ENCODE data around the gene ABCA4.
A peak's percentile ranks its signal among the peaks of the same experiment; 100 is the strongest.

The ABCA4 gene

DNA sequence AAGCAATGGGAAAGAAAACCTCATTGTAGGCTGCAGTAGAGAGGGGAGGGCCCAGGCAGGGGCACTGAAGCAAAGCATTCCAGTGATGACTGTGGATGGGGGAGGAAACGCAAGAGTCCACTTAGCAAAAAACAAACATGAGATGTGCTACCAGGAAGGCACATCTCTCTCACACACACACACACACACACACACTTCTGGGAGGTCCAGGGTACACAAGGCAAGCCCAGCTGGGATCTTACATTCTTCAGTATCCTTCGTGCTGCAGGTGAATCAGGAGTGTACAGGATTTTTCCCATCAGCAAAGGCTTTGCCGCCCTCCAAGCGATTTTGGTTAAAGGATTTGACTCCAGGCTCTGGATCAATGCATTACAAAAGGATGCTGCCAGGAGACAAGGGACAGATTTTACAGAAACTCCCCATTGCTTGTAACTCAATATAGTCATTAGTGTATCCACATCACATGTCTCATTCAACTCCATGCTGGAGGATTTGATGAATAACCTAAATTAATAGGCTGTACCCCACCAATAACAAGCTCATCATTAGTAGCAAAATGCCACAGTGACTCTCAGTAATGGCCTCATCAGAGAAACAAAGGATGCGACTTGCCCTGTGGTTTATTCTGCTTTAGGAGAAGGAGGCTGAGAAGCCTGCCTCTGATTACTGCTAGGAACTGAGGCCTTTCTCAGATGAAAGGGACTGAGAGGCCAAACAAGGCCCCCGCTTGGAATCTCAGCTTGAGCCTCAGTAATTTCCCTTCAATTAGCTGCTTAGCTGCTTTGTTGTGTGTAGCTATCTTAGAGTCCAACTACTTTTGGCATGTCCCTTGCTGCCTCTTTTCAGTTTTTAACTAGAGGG, 41.6 kb downstream of the ABCA4 start:
- no peak for DNase-seq

DNA sequence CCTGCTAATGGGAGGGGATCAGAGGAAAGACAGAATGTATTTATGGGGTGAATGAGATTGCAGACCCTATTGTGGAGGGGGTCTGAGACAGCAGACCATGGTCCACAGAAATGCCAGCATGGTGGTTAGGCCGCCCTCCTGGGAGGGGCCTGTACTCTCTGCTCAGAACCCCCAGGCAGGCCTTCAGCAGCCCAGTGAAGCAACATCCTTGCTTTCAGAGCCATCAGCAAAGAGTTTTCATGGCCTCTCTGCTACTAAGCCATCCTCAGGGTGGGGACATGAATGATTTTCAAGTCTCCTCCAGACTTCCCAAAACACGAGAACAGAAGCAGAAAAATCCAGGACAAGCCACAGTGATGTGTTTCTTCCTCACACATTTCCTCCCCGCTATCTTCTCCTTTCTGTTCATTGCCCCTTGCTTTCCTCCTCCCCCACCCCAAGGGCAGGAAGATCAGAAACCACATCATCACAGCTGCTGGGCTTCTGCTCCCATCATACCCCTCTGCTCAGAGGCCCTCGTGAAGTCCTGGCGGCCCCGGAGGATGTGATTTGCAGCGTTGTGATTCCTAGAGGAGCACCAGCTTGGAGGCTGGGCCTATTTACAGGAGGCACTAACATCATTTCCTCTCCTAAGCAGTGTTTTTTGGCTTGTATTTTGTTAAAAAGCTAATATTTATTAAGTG, 48.0 kb downstream of the ABCA4 start:
- peak; percentile 43 for DNase-seq

DNA sequence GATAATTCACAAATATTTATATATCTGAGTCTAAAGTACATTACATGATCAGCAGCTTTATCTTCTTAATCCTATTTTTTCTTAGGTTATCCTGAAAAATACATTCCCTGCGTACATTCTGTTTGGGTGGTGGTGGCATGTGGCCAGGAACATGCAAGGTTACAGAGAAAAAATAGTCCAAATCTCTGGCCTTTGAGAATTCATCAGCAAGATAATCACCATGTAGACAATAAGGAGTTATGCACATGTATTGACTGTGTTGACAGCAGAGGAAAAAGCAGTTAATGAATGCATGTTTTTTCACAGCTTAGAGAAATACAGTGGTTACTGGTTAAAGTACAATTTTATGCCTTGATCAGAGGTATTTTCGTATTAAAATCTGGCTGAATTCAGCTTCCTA, 49.0 kb downstream of the ABCA4 start:
- DNase-seq, result no peak

DNA sequence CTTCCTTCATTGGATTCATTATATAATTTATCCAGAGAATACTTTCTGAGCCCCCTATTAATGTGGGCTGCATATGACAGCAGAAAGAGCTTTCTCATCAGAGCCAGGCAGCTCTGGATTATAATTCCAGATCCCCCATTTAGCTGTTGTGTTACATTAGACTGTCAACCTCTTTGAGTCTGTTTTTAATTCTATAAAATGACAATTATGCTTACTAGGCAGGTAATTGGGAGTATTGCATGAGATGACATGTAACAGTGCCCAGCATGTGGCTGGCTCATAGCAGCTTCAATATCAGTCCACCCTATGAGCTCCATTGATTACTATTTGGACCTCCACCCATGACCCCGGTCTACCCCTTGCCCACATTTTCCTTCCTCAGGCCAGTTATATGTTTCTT, 49.6 kb downstream of the ABCA4 start:
- DNase-seq, result no peak

GRCh38 chr1:94070865-94071264, 50.1 kb downstream of the ABCA4 start:
- DNase-seq, result no peak

DNA sequence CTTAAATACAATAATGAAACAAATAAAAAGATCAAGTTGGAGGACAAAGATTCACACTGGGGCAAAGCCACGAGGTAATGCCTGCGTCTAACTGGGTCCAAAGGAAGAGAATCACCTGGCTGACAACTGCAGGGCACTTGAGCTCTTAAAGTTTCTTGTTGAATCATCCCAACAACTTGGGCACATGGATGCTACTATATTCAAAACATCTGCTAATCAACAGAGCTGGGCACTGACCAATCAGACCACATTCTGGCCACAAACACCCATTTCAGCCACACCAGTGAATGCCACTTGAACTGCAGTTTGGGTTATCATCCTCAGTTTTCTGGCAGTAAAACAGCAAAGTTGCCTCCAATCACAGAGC, 51.0 kb downstream of the ABCA4 start:
- no peak for DNase-seq

DNA sequence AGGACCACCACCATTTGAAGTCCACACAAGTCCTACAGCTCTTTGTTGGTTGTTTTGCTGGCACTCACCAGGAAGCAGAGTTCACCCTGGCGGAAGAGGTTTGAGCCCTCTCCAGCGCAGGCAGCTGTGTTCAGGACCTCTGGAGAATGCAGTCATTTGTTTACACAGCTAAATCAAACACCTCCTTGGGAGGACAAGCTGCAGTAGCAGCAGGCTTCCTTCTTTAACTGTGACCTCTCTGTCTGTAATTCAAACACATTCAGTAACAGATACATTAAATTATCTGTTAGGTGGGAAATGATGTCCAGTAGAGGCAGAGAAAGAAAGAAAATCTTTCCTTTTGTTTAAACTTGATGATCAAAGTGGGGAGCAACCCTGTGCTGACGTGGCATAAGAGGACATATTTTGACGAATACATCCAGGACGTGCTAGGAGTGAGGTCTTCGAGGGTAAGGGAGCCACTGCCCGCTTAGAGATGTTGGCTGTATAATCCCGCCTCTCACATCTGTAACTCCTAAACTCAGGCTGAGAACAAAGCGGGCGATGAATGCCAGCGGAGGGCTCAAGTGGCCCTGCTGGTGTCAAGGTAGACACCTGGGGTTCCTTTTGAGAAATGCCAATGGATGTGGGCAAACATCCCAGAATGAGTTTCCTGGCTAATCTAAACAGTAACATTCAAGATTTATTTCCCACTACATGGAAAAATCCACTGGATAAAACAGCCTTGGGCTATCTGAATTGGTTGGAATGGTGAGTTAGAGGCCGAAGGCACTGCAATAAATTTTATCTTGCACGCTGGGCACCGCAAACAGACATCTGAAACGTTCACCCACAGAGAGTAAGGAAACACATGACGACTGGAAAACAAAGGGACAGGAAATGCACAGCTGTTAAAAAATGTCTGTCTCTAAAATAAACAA, 51.7 kb downstream of the ABCA4 start:
- peak; percentile 47 for DNase-seq

DNA sequence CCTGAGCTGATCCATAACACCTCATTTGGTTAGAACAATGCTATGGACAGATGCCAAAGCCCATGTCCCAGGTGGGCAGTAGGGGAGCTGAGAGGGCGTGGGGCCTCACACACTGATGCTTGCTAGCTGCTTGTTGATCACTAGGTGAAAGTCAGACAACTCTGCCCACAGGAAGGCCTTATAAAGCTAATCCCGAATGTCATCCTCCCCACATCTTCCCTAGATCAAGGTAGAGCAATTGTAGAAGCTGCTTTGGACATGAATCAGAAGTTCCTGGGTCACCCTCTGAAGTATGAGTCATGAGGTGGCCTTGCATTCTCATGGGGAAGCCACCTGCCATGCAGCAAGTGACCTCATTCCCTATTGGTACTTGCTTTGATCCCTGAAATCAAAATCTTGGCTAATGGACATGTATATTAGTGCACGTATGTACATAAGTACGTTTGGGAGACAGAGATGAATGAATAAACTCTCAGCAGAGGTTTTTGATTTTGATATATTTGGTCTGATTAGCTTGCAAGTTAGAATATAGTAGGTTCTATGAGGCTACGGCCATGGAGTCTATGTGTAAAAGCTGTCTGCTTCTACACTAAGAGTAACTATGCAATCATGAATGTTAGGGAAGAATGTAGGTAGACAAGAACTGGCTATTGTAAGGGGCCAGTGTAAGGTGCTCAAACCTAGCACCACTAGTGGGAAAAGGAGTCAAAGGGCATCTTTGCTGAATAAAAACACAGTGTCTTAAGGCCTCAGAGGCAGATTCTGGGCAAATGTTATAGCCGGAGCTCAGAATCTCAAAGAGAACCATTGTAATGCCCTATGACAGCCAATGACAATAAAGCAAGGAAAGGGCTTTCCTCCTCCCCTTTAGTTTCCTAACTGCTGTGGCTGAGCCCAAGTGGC, 52.6 kb downstream of the ABCA4 start:
- no peak for DNase-seq

DNA sequence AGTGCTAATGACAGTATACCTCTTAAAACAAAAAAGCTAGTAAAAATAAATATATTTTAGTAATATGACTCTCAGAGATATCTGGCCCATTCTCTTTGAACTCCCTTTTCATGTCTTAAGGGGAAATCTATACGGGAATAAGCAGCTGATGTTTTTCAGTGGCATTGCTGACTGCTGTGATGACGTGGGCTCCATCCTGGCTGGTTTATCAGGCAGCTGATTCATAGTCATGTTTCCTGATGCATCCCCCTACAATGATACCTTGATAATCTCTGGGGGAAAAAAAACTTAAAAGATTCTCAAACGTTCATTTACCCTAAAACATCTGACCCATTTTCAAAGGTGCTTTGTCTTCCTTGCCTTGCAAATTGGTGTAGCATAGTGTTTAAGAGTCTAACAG, 53.8 kb downstream of the ABCA4 start:
- no peak for DNase-seq

DNA sequence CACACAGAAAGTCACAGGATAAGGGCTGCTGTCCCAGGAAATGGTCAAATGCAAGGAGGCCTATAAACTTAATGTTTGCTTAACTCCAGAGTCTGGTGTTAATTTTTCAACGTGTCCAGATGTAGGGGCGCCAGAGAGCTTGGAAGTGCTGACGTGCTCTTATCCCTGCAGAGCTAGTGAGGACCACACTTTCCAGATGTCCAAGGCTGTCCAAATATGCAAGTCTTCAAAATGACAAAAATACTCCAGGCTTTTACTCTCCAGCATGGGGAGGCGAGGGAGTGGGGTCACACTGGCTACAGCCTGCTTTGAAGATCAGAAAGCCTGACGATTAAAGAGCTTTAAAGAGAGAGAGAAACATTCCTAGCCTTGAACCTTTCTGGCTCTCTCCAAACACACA, 57.6 kb downstream of the ABCA4 start:
- peak; percentile 64 for DNase-seq

- DNase-seq, result peak; percentile 71
These were observed 59.2 kb downstream of the ABCA4 start for GRCh38 chr1:94061513-94062443.

GRCh38 chr1:94060720-94061119, 60.2 kb downstream of the ABCA4 start:
- no peak for DNase-seq

DNA sequence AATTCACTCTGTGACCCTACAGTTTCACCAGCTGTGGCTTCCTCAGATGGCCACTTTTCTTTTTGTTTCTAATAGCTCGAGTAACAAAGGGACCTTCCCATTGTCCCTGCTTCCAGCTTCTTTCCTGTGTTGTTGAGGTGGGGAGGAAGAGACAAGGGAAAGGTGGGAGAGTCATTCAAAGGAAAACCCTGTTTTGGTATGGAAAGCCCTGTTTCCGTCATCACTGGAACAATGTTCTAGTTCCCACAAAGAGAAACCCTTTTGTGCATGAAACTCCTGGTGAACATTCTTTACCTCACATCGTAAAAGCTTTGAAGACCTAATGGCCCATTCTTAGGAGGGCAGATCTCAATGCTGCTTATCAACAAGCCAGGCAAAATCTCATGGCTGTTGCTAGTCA, 62.2 kb downstream of the ABCA4 start:
- DNase-seq, result no peak

GRCh38 chr1:94056996-94057395, 64.0 kb downstream of the ABCA4 start:
- DNase-seq, result no peak

- DNase-seq, result no peak
These were observed 64.8 kb downstream of the ABCA4 start for GRCh38 chr1:94056171-94056570.

DNA sequence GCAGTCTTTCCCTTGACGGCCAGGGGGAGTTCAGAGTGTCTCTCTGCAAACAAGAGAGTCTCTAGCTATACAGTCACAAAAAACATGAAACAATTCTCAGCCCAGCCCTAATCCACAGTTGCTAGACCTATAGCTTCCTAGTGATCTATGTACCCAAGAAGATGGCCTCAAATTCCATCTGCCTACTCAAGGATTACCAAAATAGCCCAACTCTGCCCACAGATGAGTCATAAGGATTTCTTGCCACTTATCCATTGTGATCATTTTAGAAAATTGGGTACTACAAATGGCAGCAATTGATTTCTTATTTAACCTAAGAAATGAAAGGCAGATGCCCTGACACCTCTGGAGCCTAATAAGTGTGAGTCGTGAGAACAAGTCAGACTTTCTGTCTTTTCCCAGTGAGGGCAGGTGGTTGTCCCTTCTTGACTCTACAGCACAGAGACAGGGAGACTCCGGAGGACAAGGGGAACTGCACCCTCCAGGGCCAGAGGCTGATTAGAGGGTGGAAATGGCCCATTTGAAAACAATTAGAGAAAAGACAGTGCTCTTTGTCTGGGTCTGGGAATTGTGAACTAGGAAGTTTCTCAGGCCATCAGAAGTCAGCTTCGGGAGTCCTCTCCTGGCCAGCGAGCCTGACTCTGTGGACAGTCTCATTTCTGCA, 65.4 kb downstream of the ABCA4 start:
- DNase-seq, result no peak

- no peak for DNase-seq
These were observed 70.3 kb downstream of the ABCA4 start for GRCh38 chr1:94050675-94051074.

DNA sequence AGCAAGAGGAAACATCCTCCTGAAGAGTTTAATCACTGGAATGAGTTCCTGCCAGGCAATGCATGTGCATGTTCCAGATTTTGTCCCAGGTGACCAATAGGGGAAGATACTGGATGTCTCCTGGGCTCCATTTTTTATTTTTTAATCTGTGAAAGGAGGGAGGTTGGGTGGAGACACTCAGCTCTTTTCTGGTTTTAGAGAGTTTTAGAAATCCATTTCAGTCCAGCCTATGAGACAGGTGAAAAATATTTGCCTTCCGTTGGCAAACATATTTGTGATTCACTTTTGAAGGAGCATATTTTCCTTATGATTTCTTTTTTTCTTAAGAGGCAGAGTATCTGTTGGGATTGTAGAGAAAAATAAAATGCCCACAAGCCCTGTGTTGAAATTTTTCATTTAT, 70.7 kb downstream of the ABCA4 start:
- DNase-seq, result no peak

DNA sequence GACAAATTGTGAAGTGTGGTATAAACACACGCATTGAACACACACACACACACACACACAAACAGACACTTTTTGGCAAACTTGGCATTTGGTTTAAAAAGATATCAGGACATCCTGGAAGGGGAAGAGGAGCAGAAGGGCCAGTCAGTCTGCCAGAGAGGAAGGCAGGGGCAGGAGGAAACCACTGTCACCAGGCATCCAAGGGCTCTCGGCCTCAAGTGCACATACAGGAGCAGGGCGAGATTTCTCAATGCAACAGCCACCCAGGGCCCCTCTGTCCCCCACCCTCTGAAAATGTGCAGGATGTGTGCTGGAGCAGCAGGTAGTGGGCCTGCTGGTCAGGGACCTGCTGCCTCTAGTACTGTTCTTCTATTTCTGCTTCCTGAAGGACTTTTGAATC, 71.2 kb downstream of the ABCA4 start:
- DNase-seq, result no peak

DNA sequence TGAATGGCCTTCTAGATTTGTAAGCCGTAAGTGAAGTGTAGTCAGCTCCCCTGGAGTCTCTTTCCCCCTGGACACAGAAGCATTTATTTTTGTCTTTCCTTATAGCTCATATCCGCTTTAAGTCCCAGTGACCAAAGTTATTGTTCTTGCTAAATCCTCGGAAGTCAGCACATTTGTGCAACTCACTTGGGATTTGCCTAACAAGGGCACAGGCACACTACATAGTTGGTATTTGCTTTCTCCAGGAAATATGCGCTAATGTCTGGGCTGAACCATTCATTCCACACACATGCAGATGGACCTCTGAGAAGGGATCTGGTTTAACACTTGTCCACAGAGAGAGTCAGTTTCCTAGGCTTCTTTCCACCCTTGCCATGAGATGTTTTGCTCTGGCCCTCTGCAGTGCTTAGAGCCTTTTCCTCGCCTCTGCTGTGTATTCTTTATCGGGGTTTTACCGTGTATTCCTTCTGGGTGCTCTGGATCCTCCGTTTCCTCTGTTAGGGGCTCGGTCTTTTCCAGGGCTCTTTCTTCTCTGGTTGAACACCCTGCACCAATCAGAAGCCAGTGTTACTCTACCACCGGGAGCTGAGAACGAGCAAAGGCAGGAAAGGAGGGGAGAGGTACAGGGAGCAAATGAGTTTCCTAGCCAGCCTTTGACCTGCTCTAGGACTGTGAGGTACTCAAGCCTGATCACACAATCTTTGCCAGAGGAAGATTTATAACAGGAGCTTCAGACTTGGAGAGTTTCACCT, 72.4 kb downstream of the ABCA4 start:
- DNase-seq, result peak; percentile 44

All from right hindlimb (tissue), 1 donor.